GM19023 (cell line): ENCODE data around the gene SORCS1.

Experiments used
- ATAC-seq: cut with Tn5 transposase; IDR thresholded peaks from one replicate; pipeline ENCODE4 v1.9.1; 2021; ENCODE audit warnings: mild to moderate bottlenecking, moderate library complexity; ENCODE audit not compliant: unreplicated experiment

Gene SORCS1

GRCh38 chr10:106908225-106908624, 256.3 kb downstream of the SORCS1 start:
- no peak for ATAC-seq

- ATAC-seq = no peak
Observed at GRCh38 chr10:106904209-106904608, 260.3 kb downstream of the SORCS1 start.

DNA sequence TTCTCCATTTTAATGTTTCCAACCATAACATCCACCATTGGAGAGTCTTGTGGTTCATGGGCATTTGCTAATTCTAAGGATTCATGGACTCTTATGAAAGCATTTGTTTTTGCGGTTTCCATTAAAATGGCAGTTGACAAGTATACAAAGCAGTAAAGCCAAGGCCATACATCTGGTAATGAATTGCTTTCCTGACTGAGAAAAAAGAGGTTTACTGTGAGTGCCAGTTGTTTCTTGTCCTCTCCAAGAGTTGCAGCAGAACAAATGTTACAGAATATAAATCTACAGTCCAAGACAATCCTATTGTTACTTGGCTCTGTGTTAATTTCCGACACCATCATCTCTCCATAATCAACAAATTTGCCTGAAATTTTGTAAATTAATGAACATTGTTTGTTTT, 261.3 kb downstream of the SORCS1 start:
- ATAC-seq = no peak

DNA sequence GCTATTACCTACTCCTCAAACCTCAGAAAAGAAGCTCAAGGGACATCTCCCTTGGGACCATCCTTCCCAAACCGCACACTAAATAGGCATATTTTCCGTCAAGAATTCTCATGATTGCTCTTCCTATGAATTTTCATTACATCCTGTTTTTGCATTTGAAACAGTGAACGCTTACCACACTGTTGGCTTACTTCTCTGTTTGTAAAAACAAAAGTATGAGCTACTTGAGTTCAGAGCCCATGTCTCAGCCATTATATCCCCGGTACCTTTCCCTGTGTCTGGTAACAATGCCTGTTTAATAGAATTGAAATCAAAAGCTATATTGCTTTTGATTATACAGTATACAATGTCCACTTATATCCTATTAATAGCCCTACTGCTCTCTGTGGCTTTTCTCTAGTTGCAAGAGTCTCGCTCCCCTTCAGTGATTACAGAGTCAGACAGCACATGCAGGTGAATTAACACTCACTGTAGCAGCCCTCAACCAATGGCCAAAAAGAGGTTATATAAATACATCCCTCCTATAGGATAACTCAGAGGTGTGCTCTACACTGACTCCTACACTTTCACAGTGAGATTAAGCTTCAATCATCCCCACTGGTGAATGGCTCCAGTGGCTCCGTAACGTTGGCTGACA, 264.4 kb downstream of the SORCS1 start:
- peak; percentile 48 for ATAC-seq

- ATAC-seq = no peak
Observed at GRCh38 chr10:106898446-106898845, 266.1 kb downstream of the SORCS1 start.

DNA sequence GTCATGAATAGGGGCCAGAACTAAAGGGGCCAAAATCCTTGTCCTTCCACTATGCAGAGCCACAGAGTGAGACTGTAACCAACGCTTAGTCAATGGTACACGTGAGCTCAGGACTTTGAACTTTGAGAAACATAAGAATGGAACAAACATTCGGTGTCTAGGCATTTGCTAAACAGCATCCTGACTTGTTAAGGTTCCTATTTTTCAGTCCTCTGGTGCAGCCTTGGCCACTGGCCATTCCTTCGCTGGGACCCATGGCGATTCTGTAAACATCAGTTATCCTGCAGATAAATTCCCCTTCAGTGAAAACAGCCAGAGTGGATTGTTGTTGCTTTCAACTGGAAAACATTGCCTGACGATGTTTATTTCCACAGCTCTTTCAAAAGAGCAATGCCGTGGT, 266.8 kb downstream of the SORCS1 start:
- no peak for ATAC-seq

GRCh38 chr10:106894692-106895091, 269.8 kb downstream of the SORCS1 start:
- ATAC-seq = no peak

DNA sequence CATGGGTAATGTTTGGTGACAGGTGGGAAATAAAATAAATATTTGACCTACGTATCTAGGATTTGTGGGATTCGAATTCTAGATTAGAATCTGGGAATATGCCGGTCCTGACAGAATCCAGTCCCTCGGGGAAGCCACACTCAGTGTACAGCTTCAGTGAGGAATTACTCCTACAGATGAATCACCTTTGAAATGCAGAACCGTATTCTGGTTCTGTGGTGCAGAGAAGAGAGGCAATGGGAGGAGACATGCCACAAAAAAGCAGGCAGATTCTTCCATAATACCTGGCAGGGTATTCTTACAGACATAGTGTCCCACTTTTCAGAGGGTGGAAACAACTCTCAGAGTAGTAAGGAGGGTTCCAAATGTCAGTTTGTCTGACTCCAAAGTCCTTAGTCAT, 286.9 kb downstream of the SORCS1 start:
- no peak for ATAC-seq

GRCh38 chr10:106874604-106874889, 290.0 kb downstream of the SORCS1 start:
- ATAC-seq = no peak

GRCh38 chr10:106873770-106874603, 290.5 kb downstream of the SORCS1 start:
- ATAC-seq = no peak

- ATAC-seq = no peak
Observed at GRCh38 chr10:106872176-106872575, 292.3 kb downstream of the SORCS1 start.

- peak; percentile 71 for ATAC-seq
Observed at GRCh38 chr10:106866244-106866845, 298.2 kb downstream of the SORCS1 start.

GRCh38 chr10:106864031-106864430, 300.5 kb downstream of the SORCS1 start:
- ATAC-seq = no peak

DNA sequence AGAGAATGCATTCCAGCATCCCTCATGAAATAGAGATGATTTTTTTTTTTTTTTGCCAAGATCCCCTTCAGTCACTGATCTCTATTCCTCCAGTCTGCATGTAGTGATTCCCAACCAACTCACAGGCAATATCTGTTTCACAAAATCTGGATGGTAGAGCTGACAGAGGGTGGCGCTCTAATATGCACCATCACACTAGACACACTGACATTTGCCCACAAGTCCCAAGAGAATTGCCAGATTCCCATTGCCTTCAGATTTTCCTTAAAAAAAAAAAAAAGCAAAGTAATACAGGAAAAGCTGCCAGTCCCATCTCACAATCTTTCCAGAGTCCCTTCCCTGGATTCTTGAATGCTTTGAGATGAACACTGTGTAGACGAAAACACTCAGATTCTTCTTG, 301.0 kb downstream of the SORCS1 start:
- no peak for ATAC-seq

- ATAC-seq = no peak
Observed at GRCh38 chr10:106859892-106860652, 304.4 kb downstream of the SORCS1 start.

DNA sequence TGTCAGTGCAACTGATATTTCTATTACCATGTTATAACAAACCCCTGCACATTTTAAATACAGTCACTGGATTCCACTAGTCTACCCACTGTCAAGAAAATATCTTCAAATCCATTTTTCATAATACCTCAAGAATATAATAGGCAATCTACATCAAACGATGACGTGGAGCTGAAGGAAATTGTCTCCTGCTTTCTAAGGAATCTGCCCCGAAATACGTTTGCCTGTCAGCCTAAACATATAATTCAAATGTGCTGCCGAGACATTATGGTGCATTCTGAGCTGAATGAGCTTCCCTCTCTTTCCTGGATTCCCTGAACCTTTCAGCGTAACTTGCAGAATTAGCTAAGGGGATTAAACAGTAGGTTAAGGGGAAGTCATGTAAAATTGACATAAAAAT, 306.8 kb downstream of the SORCS1 start:
- ATAC-seq = no peak

GRCh38 chr10:106857213-106857612, 307.3 kb downstream of the SORCS1 start:
- no peak for ATAC-seq

DNA sequence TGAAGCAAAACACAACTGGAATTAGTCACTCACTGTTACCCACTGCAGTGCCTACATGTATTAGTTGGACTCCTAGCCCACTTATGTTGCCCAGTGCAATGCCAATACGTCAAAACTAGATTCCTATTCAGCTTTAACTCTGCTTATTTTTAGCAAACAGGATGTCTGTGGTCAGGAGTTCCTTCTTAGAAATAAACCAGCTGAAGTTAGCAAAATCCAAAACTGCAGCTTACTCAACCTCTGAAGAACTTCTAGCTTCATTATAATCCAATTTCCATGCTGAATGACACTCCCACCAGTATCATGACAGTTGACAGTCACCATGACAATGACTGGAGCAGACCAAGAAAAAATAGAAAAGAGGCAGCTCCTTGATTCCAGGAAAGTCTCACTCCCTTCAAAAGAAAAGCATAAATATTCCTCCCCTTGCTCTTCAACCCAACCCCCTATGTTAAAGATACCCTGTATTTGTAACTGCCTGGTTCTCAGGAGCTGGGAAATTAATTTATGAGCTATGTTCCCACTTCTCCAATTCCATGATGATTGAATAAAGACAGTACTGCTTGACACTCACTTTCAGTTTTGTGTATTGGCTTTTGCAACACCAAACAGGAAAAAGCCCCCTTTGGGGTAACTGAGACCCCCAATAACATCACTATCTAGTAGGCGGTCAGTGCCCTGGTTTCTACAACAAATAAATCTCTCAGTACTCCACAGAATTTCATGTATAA, 327.4 kb downstream of the SORCS1 start:
- ATAC-seq = peak; percentile 75

- ATAC-seq = no peak
Observed at GRCh38 chr10:106832846-106833245, 331.7 kb downstream of the SORCS1 start.

GRCh38 chr10:106830471-106830870, 334.0 kb downstream of the SORCS1 start:
- no peak for ATAC-seq

DNA sequence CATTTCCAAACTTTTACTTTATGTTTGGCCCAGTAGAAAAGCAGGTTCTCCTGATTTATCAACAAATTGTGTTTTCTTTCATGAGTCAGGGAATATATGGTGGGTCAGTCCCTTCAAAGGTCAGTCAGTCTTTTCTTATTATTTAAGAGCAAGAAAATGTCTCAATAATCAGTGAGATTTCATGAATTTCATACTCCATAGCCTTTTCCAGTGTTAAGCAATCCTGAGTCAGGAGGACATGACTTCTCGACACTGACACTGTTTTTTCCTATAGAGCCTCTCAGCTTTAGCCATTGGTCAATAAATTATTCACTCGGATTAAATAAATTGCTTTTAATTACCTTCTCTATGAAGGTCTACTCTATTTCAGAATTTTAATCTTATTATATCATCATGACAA, 334.5 kb downstream of the SORCS1 start:
- no peak for ATAC-seq
